DMS79 treated with DMSO at 0.1 percent for 48 hours (cell line): ENCODE measurements around the gene TRIP6.
"Not testable (repeated sequence)": the region's sequence is repeated elsewhere in the genome, so short reads cannot be mapped to it uniquely, and the experiment has no call there.

ENCODE experiments used
- DNase-seq: peaks from one replicate; lab custom pipeline; 2025; lab: John Stamatoyannopoulos, UW

The TRIP6 gene

GRCh38 chr7:100891568-100892247 is 24.5 kb downstream of the TRIP6 start:
- peak; percentile 17 for DNase-seq

DNA sequence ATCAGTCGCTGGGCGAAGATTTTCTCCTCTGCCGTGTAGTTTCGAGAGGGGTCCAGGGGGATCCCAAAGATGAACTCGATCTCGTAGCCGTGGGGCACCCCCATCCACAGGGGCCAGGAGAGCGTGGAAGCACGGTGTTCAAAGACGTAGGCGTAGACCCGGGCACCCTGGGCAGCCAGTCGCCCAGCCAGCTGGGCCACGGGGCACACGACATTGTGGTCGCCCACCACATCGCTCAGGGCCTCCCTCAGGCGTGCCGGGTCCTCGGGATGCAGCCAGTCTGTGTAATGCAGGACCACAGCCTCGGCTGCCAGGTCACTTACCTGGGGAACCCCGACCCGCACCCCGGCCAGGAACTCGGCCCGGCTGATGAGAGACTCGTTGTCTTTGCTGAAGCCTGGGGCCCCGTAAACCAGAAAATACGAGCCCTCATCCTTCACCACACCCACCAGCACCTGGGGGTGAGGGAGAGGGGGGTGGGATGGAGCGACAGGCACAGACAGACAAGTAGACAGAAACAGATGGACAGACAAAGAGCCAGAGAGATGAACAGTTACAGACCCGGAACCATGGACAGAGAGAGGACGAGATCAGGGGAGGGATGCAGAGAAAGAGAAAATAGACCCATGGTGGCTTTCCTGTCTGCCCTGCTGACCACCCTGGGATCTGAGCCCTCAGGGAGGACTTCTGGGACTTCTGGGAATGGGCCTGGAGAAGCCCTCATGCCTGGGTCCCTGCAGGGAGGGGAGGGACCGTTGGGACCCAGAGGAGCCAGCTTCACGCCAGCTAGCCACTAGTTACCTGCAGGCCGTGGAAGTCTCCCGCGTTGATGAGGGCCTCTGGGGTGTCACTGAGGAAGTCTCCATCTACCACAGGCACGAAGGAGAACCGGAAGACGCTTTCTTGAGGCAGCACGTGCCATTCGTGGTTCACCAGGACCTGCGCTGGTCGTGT is 25.5 kb downstream of the TRIP6 start:
- DNase-seq, result no peak

DNA sequence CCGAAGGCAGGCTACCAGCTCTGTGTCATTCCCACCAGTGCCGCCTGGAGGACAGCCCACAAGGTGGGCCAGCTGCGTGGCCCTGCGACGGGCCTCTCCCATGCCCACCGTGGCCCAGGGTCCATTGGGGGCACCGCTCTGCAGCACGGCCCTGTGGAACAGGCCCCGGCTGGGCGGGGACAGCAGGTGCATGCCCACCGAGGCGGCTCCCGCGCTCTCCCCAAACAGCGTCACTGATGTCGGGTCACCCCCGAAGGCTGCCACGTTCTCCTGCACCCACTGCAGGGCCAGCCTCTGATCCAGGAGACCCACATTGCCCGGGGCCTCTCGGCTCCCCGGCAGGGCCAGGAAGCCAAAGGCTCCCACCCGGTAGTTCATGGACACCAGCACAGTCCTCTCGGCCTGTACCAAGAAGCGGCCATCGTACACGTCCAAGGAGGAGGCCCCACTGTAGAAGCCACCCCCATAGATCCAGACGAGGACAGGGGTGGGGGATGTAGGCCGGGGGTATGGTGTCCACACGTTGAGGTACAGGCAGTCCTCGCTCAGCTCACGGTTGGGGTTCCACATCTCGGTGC is 26.2 kb downstream of the TRIP6 start:
- no peak for DNase-seq

DNA sequence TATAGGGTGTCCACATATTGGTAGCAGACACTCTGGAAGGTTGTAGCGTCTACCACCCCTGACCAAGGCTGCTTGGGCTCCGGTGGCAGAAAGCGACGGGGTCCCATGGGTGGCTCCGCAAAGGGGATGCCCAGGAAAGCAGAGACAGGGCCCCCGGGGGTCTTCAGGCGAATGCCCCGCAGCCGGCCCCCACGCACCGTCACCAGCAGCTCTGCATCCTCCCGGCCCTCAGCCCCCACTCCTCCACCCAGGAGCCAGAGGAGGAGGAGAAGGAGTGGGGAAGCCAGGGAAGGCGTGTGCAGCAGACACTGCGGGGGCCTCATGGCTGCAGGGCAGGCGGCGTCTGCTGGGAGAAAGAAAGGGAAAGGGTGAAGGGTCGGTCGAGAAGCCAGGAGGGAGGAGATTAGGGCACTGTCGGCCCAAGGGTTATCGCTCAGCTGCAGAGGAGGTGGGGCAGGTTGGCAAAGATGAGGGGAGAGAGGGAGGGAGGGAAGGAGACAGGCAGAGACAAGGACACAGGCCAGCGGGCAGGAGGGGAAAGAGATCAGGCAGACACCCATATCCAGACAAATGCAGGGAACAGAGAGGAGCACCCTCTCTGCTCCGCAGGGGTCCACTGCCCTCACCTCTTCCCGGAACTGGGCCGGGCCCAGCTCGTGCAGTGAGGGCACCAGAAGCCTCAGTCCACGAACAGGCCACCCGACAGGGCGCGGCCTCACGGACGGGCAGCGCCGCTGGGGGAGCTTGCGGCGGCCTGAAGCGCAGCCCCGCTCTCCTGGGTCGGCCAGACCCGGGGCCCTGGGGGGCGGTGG is 26.9 kb downstream of the TRIP6 start:
- no peak for DNase-seq

DNA sequence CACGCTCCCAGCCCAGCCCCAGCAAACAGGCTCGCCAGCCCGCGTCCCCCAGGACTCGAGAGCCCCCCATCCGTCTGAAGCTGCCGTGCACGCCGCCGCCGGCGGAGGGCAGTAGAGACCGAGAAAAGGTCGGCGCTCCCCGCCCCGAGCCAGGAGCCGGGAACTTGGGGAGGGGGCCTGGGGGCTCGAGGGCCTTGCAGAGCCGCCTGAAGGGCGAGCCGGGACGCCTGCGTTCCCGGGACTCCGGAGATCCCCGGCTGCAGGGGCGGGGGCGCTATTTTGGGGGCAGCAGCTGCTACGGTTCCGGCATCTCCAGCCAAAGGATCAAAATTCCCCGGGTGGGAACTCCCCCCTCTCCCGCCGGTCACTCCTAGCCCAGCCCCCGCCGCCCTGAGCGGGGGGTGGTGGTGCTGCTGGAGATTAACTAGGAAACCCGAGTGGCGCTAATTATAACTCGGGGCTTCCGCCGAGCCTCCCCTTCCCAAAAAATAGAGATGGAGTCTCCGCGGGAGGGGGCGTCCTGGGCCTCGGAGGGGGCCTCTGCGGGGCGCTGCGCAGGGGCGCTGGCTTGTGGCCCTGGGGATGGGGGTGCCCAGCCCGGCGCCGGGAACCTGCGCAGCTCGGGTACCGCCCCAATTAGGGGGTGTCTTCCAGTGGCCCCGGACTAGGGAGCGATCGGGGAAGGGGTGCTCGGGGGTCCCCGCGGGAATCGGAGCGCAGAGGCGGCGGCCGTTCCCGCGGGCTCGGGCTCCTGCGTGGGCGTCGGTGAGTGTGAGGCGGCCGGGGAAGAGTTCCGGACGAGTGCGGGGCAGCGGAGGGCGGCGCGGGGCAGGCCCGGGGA is 27.9 kb downstream of the TRIP6 start:
- DNase-seq, result peak; percentile 12

GRCh38 chr7:100895701-100895955 is 28.4 kb downstream of the TRIP6 start, which contains the start of gene ACHE:
TSS of gene ACHE (minus strand) at chr7:100895888. CDS start at chr7:100894232, 1,656 bp downstream.
- DNase-seq, result no peak

- DNase-seq, result peak; percentile 9
Measured at GRCh38 chr7:100895956-100896731, 29.0 kb downstream of the TRIP6 start.

DNA sequence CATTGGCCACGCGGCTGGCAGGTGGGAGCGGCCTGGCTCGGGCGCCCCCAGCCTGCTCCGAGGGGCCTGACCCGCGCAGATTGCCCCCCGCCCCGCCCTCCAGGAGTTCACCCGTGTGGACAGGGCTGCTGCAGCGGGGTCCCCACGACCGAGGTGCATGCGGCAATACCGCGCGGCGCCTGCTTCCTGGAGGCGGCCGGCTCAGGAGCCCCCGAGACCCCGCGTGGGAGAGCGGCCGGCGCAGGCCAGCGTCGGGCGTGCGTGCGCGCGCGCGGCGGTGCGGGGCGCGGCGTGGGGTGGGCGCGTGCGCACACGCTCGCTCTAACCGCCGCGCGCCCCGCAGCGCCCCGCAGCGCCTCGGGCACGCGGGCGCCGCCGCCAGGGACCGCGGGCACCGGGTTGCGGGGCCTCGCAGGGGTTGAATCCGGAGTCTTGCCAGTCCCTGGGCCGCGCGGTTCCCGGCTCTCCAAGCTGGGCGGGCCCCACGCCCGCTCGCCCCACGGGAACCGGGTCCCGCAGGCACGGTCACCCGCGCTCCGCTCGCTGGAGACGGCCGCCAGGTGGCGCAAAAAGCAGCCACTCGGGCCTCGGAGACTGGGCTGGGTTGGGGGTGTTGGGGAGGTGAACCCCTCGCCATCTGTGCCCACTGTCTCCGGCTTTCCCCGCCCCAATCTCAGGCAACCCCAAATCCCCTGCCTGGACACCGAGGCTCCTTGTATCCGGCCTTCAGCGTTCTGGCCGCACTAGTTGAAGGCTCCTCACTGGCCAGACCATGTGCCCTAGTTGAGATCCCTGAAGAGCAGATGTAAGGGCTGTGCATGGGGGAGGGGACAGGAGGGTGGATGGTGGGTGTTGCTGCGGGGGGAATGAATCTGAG is 29.8 kb downstream of the TRIP6 start:
- no peak for DNase-seq

DNA sequence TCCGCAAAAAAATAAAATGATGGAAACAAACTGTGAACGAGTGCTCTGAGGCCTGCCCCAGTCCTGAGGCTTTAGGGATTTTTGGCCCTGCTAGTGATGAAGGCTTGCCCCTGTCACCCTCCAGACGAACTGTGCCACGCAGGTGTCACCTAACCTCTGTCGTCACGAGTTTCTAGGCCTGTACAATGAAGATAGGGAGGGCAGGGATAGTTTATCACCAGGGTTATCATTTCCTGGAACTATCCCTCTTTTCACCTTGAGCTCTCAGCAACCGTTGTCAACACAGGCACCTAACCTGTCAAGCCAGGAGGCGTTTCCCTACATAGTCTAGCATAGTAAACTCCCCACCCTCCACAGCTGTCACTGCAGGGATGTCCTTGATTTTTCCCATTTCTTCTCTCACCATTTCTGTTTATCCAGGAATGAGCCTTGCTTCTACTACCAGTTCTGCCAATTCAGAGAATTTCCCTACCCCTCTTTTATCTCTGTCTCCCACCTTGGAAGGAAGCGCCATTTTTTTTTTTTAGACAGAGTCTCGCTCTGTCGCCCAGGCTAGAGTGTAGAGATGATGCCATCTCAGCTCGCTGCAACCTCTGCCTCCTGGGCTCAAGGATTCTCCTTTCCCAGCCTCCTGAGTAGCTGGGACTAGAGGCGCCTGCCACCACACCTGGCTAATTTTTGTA is 30.7 kb downstream of the TRIP6 start:
- no peak for DNase-seq

DNA sequence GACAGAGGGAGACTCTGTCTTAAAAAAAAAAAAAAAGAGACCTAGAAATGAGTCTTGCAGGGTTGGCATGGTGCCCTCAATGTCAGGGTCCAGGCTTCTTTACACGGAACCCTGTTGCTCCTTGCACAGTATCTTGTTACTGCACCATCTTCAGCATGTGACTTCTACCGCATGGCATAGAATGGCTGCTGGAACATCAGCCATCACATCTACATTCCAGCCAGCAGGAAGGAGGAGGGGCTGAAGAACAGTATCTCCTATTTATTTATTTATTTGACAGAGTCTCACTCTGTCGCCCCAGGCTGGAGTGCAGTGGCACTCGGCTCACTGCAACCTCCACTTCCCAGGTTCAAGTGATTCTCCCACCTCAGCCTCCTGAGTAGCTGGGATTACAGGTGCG is 32.2 kb downstream of the TRIP6 start:
- DNase-seq, result no peak

DNA sequence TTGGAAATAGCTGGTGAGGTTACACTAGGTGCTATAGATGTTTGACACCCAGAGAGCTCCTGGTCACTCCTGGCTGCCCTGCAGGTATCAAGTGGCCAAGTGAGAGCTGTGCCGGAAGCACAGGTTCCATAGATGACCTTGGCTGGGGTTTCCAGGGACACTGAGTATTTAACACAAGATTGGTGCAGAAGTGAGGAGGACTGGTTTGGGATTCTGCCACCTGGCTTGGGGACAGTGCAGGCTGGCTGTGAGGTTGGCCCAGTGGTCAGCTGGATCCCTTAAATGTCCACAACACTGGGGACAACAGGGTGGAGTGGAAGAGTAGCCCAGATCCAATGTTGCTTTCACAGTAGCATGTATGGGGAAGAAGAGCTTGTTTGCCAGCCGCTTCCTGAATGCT is 33.8 kb downstream of the TRIP6 start:
- DNase-seq, result no peak

GRCh38 chr7:100901921-100902332 is 34.7 kb downstream of the TRIP6 start:
- no peak for DNase-seq

DNA sequence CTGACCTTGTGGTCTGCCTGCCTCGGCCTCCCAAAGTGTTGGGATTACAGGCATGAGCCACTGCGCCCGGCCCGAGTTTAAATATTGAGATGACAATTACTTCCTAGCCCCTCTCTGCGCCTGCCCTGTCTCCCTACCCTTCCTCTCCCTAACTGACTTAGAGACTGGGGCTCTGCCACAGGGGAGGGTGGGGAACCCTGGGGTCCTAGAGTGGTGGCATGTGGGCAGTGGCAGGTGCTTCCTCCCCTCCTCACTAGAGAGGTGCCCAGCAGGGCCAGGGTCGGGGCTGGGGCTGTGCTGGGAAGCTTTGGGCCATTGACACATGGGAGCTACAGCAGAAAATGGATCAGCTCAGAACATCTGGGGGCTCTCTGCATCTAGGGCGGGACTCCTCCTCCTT is 35.5 kb downstream of the TRIP6 start:
- no peak for DNase-seq

DNA sequence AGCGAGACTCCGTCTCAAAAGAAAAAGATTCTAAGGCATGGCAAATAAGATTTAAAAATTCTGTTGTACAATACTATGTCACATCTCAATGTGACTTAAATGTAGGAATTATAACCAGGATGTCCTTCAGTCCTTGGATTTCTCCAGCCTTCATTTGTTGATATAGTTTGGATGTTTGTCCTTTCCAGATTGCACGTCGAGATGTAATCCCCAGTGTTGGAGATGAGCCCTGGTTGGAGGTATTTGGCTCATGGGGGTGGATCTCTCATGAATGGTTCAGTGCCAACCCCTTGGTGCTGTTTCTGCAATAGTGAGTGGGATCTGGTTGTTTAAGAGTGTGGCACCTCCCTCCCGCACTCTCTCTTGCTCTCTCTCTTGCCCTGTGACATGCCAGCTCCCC is 41.3 kb downstream of the TRIP6 start:
- DNase-seq, result no peak

GRCh38 chr7:100910443-100910842 is 43.3 kb downstream of the TRIP6 start:
- not testable (repeated sequence) for DNase-seq

DNA sequence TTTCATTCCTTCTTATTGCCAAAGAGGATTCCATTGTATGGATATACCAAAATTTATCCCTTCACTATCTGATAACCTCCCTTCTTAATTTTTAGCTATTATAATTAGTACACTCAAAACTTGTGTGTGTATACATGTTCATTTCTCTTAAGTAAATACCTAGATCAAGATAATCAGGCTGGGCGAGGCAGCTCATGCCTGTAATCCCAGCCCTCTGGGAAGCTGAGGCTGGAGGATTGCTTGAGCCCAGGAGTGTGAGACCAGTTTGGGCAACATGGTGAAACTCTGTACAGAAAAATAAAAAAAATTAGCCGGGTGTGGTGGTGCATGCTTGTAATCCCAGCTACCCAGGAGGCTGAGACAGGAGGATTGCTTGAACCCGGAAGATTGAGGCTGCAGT is 44.3 kb downstream of the TRIP6 start:
- DNase-seq, result no peak

DNA sequence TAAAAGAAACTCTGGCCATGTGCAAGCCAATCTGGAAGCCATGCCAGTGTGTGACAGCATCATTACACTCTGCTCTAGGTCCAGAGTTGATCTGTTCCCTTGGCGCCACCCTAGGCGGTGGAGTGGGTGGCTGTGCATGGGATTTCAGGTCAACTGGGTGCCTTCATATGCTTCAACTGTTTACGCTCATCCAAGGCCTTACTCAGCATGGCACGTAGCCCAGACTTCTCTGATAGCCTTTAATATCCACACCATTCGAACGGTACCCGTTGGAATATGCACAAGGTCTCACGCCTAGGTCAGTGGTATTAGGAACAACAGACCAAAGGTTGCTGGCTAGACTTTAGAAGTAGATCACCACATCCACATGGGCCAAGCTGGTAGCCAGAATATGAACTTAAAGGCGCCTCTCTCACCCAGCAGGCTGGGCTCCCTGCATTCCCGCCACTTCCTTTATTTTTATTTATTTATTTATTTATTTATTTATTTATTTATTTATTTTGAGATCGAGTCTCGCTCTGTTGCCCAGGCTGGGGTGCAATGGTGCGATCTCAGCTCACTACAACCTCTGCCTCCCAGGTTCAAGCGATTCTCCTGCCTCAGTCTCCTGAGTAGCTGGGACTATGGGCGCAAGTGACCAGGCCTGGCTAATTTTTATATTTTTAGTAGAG is 47.2 kb downstream of the TRIP6 start:
- DNase-seq, result no peak

DNA sequence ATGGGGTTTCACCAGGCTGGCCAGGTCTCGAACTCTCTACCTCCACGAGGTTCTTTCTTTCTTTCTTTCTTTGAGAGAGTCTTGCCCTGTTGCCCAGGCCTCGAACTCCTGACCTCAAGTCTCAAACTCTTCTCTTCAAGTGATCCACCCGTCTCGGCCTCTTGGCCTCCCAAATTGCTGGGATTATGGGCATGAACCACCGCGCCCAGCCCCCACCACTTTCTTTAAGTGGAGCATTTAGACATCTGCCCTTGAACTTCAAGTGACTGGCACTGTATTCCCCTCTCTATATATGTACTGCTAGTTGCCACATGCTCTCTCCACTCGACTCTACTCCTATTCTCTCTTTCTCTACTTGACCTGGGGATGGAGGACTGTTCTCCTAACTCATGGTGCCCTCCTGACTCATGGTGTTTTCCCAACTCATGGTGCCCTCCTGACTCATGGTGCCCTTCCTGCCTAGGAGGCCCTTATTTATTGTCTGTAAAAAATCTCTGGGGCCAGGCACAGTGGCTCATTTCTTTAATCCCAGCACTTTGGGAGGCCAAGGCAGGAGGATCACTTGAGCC is 47.8 kb downstream of the TRIP6 start:
- no peak for DNase-seq
